ENCODE data around the gene ZNRD2.
A peak's percentile ranks its signal among the peaks of the same experiment; 100 is the strongest.
"Not testable (repeated sequence)": the region's sequence is repeated elsewhere in the genome, so short reads cannot be mapped to it uniquely, and the experiment has no call there.

ZNRD2 gene

GRCh38 chr11:65556470-65557279 lies 13.6 kb upstream of the ZNRD2 start:
- DNase-seq = no peak

GRCh38 chr11:65557280-65558001 lies 12.8 kb upstream of the ZNRD2 start:
- no peak for DNase-seq

- peak; percentile 92 for DNase-seq
Observed at GRCh38 chr11:65558002-65558929, 12.0 kb upstream of the ZNRD2 start, which contains the start of gene LTBP3. Gene LTBP3, minus strand, starts transcription at chr11:65558359. Its CDS starts 400 bp downstream, at chr11:65557959.

- DNase-seq = peak; percentile 91
Observed at GRCh38 chr11:65558930-65559509, 11.3 kb upstream of the ZNRD2 start.

- no peak for DNase-seq
Observed at GRCh38 chr11:65559535-65559934, 10.7 kb upstream of the ZNRD2 start.

- DNase-seq = no peak
Observed at GRCh38 chr11:65559951-65560537, 10.2 kb upstream of the ZNRD2 start.

- DNase-seq = peak; percentile 81
Observed at GRCh38 chr11:65560555-65561418, 9.5 kb upstream of the ZNRD2 start.

GRCh38 chr11:65562020-65562419 lies 8.3 kb upstream of the ZNRD2 start:
- no peak for DNase-seq

GRCh38 chr11:65562788-65563187 lies 7.5 kb upstream of the ZNRD2 start:
- DNase-seq = no peak

GRCh38 chr11:65563601-65564000 lies 6.7 kb upstream of the ZNRD2 start:
- DNase-seq = no peak

- not testable (repeated sequence) for DNase-seq
Observed at GRCh38 chr11:65564879-65565559, 5.3 kb upstream of the ZNRD2 start.

- DNase-seq = no peak
Observed at GRCh38 chr11:65565624-65566453, 4.4 kb upstream of the ZNRD2 start.

- DNase-seq = no peak
Observed at GRCh38 chr11:65569164-65569972, 909 bp upstream of the ZNRD2 start.

- no peak for DNase-seq
Observed at GRCh38 chr11:65571420-65571819, 1.1 kb downstream of the ZNRD2 start.

- no peak for DNase-seq
Observed at GRCh38 chr11:65571940-65572339, 1.7 kb downstream of the ZNRD2 start.

- peak; percentile 96 for DNase-seq
Observed at GRCh38 chr11:65572356-65573051, 2.2 kb downstream of the ZNRD2 start, which contains the start of gene FAM89B. Gene FAM89B, plus strand, starts transcription at chr11:65572538. Its CDS starts 132 bp downstream, at chr11:65572670.

GRCh38 chr11:65573391-65574079 lies 3.3 kb downstream of the ZNRD2 start:
- no peak for DNase-seq
